Fibroblast of pulmonary artery (primary cell): ENCODE results near the gene FRRS1.

Experiments used
- DNase-seq: peaks from one replicate; pipeline ENCODE4 v3.0.0-alpha.2; 2010; ENCODE audit warnings: low read depth
- H3K4me3 ChIP-seq: replicated peaks from 2 replicates; pipeline ENCODE4 v1.5.1; 2011; ENCODE audit warnings: low read depth, mild to moderate bottlenecking, control low read depth, low read length, moderate library complexity
- TF ChIP-seq, protein P1 (sequence below): IDR thresholded peaks from 2 replicates; pipeline ENCODE4 v1.5.1; 2011; ENCODE audit warnings: mild to moderate bottlenecking, control low read depth, low read length, inconsistent platforms; ENCODE audit errors: missing control alignments

Gene FRRS1

DNA sequence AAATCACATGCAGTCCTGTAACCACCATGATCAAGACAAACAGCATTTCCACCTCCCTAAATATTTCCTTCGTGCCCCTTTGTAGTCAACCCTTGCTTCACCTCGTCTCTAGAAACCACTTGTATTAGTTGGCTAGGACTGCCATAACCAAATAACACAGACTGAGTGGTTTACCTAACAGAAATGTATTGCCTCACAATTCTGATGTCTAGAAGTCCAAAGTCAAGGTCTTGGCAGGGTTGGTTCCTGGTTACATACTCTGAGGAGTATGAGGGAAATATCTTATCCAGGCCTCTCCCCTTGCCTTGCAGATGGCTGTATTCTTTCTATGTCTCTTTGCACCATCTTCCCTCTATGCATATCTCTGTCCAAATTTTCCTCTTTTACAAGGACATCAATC is 23.3 kb upstream of the FRRS1 start:
- no peak for DNase-seq
- H3K4me3 ChIP-seq = no peak overlapping the region
- TF ChIP-seq, protein P1, sequence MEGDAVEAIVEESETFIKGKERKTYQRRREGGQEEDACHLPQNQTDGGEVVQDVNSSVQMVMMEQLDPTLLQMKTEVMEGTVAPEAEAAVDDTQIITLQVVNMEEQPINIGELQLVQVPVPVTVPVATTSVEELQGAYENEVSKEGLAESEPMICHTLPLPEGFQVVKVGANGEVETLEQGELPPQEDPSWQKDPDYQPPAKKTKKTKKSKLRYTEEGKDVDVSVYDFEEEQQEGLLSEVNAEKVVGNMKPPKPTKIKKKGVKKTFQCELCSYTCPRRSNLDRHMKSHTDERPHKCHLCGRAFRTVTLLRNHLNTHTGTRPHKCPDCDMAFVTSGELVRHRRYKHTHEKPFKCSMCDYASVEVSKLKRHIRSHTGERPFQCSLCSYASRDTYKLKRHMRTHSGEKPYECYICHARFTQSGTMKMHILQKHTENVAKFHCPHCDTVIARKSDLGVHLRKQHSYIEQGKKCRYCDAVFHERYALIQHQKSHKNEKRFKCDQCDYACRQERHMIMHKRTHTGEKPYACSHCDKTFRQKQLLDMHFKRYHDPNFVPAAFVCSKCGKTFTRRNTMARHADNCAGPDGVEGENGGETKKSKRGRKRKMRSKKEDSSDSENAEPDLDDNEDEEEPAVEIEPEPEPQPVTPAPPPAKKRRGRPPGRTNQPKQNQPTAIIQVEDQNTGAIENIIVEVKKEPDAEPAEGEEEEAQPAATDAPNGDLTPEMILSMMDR = no peak

- TF ChIP-seq, protein P1 = no peak
- DNase-seq = no peak
- H3K4me3 ChIP-seq = no peak overlapping the region
These were observed 22.5 kb upstream of the FRRS1 start for GRCh38 chr1:99788896-99789295.

- TF ChIP-seq, protein P1 = no peak
- no peak overlapping the region for H3K4me3 ChIP-seq
- no peak for DNase-seq
These were observed 20.5 kb upstream of the FRRS1 start for GRCh38 chr1:99786751-99787501.

DNA sequence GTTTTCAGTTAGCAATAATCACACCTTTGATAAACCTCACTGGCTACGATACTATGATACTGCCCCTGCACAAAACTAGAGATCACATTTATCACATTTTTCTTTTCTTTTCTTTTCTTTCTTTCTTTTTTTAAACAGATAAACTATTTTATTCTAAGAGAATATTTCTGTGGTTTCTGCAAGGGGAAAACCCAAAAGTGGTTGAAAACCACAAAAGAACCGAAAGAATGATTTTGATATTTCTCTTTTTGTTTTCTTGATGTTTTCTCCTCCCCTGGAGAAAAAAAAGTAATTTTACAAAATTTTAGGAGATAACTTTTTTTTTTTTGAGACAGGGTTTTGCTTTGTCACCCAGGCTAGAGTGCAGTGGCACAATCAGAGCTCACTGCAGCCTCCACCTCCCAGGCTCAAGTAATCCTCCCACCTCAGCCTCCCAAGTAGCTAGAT is 18.4 kb upstream of the FRRS1 start:
- no peak for DNase-seq
- TF ChIP-seq, protein P1 = no peak
- H3K4me3 ChIP-seq = no peak overlapping the region

DNA sequence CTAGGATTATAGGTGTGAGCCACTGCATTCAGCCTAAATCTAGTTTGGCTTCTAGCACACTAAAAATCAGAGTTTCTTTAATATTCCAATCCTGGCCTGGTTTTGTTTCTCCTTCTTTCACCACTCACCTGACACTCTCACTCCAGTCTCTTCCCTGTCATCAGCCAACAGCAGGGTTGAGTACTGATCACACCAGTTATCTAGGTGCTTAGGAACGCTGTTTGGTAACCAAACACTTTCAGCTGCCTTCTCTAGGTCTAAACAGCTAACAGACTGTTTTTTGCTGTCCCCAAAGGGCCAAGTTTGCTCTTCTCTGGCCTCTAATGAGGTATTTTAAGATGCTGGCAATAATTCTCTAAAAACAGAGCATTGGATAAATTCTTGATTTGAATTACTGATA is 17.7 kb upstream of the FRRS1 start:
- DNase-seq = no peak
- TF ChIP-seq, protein P1 = no peak
- H3K4me3 ChIP-seq = no peak overlapping the region

DNA sequence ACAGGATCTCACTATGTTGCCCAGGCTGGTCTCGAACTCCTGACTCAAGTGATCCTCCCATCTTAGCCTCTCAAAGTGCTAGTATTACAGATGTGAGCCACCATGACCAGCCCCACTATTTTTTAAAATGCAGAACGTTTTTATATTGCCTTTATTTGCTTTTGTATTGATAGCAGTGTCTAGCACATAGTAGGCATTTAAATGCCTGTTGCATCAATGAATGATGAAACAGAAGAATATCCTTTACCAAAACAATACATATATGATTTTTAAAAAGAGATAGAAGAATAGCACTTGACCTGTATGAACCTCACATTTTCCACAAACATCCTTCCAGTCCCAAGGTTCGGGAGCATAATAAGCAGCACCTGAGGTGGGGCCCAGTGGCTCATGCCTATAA is 16.5 kb upstream of the FRRS1 start:
- H3K4me3 ChIP-seq = no peak overlapping the region
- no peak for DNase-seq
- TF ChIP-seq, protein P1 = no peak

DNA sequence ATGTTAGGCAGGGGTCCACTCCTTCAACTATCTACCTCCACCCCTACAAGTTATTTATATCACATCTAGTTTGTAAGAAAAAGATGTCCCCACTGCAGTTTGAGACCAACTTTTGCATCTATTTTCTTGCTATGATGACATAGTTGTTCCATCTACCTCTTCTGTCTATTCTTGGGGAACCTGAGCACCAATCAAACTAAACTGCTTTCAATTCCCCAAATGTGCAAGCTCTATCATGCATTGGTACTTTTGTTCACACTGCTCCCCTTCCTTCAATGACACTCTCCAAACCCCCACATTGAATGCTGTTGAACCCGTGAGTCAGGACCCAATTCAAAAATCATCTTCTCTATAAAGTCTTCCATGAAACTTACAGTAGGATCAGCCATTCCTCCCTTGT is 16.0 kb upstream of the FRRS1 start:
- TF ChIP-seq, protein P1 = no peak
- H3K4me3 ChIP-seq = no peak overlapping the region
- DNase-seq = no peak
